ENCODE measurements around the gene RPN2. TPM values are rescaled to one million over a fixed set of nuclear protein-coding genes. Genes with fewer than 3 reads are reported as not detected.

The RPN2 gene
- total and polyA plus RNA-seq, 2 donors (not counting 3 experiments of a cell fraction or from before 2014, with no cell fraction given), result 283 to 530 TPM

DNA sequence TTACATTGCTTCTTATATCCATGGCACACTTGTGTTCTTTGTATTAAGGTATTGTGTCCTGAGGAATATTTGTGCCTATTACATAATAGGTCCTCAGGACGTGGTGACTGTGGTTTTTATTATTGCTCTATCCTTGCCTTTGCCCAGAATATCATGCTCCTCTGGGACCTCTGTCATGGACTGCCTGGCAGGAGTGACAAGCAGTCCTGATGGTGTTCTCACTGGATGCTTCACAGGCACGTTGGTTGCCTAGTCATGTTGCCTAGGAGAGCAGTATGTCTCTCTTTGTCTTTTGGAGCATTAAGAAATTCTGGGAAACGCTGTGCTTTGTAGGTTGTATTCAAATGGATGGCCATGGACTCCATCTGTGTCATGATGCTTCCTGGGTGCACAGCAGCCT is 24.9 kb downstream of the RPN2 start:
- dilution Hi-C loops (cut with MboI; ENCODE audit: extremely low pct_ligation_motif_present, low sequenced_read_pairs) (no loop called here), intact Hi-C loops (cut with micrococcal nuclease) (no loop called here)
- H2AFZ ChIP-seq (ENCODE audit: low read depth, low read length), result no peak overlapping the region
- no peaks in the 10 kb centered on the region for H3K9me1 ChIP-seq (replicated peaks; ENCODE audit: control insufficient read depth, extremely low read depth, insufficient read depth, low read length)
- H3K27me3 ChIP-seq (ENCODE audit: control insufficient read depth in 2 of 2, insufficient read depth in 2 of 2, low read length in 2 of 2), result no peaks in the 10 kb centered on the region
- no peak overlapping the region for H3K4me2 ChIP-seq (ENCODE audit: insufficient read depth, low read length)
- no peak for DNase-seq (ENCODE audit: low read depth, low spot score)
- H3K79me2 ChIP-seq (ENCODE audit: control insufficient read depth, insufficient read depth, low read length), result peaks cover 28% of the 10 kb centered on the region
- H4K20me1 ChIP-seq (replicated peaks; ENCODE audit: control insufficient read depth, extremely low read depth, insufficient read depth, low read length), result peaks cover 2% of the 10 kb centered on the region
- no peaks in the 10 kb centered on the region for H3K9me3 ChIP-seq (replicated peaks; ENCODE audit: control insufficient read depth, insufficient read depth, low read length)
- ChIA-PET POLR2A (no interaction called here), CTCF (interaction anchor here (2.6 kb wide), 1 partner anchor 9 kb away, joined by 10 read pairs; no protein-coding TSS in a partner anchor)
- H3K9ac ChIP-seq (replicated peaks; ENCODE audit: extremely low read depth, insufficient read depth, low read length), result no peak overlapping the region
- no TSS peak for BruUV-seq (replicated peaks)
- H3K4me1 ChIP-seq (ENCODE audit: control insufficient read depth, extremely low read depth, insufficient read depth, low read length), result no peaks in the 10 kb centered on the region
- H3K27ac ChIP-seq (ENCODE audit: insufficient read depth, low read depth, low read length), result no peak overlapping the region
- no peak for FAIRE-seq
- H3K36me3 ChIP-seq (ENCODE audit: control insufficient read depth in 2 of 2, extremely low read depth in 1 of 2, insufficient read depth in 2 of 2, low read length in 2 of 2), result peaks cover 44 to 49% of the 10 kb centered on the region in 2 experiments
- TF ChIP-seq MYC (IDR thresholded peaks at IDR 0.05; ENCODE audit: low read depth, low read length) (no peak), GATA2 (IDR thresholded peaks at IDR 0.05; ENCODE audit: insufficient read depth, insufficient read length, low read depth, low read length) (no peak), POLR2AphosphoS5 (IDR thresholded peaks at IDR 0.05; ENCODE audit: insufficient read depth, low read depth, low read length) (no peak), EZH2 (IDR thresholded peaks at IDR 0.05; ENCODE audit: borderline replicate concordance, low read depth, low read length, severe bottlenecking) (no peak), POLR2A (IDR thresholded peaks at IDR 0.05; ENCODE audit: low read depth, low read length) (no peak), JUN (IDR thresholded peaks at IDR 0.05; ENCODE audit: borderline replicate concordance, insufficient read depth, insufficient read length, low read depth) (no peak), FOS (IDR thresholded peaks at IDR 0.05; ENCODE audit: borderline replicate concordance, insufficient read depth, low read length) (no peak)
- TF ChIP-seq, protein P1, sequence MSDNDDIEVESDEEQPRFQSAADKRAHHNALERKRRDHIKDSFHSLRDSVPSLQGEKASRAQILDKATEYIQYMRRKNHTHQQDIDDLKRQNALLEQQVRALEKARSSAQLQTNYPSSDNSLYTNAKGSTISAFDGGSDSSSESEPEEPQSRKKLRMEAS (IDR thresholded peaks at IDR 0.05; ENCODE audit: insufficient read depth, insufficient read length), result no peak
- TF ChIP-seq, protein P2, sequence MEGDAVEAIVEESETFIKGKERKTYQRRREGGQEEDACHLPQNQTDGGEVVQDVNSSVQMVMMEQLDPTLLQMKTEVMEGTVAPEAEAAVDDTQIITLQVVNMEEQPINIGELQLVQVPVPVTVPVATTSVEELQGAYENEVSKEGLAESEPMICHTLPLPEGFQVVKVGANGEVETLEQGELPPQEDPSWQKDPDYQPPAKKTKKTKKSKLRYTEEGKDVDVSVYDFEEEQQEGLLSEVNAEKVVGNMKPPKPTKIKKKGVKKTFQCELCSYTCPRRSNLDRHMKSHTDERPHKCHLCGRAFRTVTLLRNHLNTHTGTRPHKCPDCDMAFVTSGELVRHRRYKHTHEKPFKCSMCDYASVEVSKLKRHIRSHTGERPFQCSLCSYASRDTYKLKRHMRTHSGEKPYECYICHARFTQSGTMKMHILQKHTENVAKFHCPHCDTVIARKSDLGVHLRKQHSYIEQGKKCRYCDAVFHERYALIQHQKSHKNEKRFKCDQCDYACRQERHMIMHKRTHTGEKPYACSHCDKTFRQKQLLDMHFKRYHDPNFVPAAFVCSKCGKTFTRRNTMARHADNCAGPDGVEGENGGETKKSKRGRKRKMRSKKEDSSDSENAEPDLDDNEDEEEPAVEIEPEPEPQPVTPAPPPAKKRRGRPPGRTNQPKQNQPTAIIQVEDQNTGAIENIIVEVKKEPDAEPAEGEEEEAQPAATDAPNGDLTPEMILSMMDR (IDR thresholded peaks at IDR 0.05; ENCODE audit: extremely low read depth in 1 of 2, insufficient read depth in 1 of 2, low read depth in 1 of 2, low read length in 2 of 2), result no peak
- H3K4me3 ChIP-seq (replicated peaks in 1 of 3; ENCODE audit: insufficient read depth in 1 of 3, low read depth in 1 of 3, low read length in 3 of 3), result no peak overlapping the region
